ENCODE measurements around the gene C2CD4A. TPM values are rescaled to one million over a fixed set of nuclear protein-coding genes. Genes with fewer than 3 reads are reported as not detected.

C2CD4A gene
- total RNA-seq, 6 experiments from 2014 or later: 0.53 to 6.3 (median 3.7) TPM; not detected in 2

DNA sequence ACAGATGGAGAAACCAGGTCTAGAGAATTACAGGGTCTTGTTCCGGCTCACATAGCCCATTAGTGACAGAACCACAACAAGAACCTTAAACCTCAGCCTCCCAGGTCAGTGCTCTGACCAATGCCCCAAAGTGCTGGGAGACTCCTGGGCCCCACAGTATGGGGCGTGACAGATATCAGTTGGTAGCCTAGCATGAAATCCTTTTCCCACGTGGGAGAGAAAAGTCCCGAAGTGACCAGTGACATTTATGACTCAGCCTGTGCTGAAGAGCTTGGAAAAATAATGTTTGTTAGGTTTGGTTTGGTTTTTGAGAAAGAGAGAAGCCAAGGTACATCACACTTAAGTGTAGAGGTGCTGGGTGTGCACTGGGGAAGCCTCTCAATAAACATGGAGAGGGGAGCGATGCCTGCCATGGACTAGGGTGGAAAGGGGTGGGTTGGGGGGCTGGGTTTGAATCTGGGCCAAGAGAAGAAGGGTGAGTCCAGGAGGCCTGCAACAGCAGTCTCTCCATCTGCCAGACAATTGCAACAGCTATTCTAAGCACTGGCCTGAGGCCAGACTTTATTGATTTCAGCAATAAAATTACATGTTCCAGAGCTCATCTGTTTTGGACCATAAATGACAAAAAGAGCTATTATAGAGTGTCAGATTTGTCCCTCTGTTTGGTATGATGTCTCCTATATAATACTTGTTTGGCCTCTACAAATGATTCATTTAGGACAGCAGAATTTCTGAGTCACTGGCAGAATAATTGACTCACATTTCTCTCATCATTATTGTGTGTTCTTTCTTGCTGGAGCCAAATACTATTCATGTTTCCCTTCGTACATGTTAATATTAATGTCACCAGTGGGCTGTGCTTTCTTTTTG, 43.4 kb downstream of the C2CD4A start:
- DNase-seq: peak in 2 of 3 donors; percentile 50 to 78
- Histone ChIP-seq H3K4me1 (peaks cover 0 to 34% (median 6%) of the 10 kb centered on the region in 4 donors), H3K27ac (peak overlapping the region; percentile 51 to 75 (median 73)), H3K36me3 (no peaks in the 10 kb centered on the region), H3K27me3 (no peaks in the 10 kb centered on the region), H3K4me3 (no peak overlapping the region), H3K9me3 (no peaks in the 10 kb centered on the region)
- peak; percentile 64 to 72 (median 64) for ATAC-seq
- 24% methylated on average over 6 of the region's 6 CpGs for WGBS (ENCODE audit: insufficient coverage, low coverage, low lambda C conversion rate, missing lambda C conversion rate)
- intact Hi-C loops (cut with DNase I): no loop called here
- TF ChIP-seq POLR2A (IDR thresholded peaks at IDR 0.05) (peak; percentile 13), CTCF (IDR thresholded peaks at IDR 0.05) (no peak)

- Histone ChIP-seq H3K27ac (peak overlapping the region in 1 of 3 donors; percentile 69), H3K36me3 (no peaks in the 10 kb centered on the region), H3K9me3 (no peaks in the 10 kb centered on the region), H3K27me3 (no peaks in the 10 kb centered on the region), H3K4me1 (peaks cover 0 to 38% (median 8%) of the 10 kb centered on the region in 4 donors), H3K4me3 (no peak overlapping the region)
- intact Hi-C loops (cut with DNase I): no loop called here
- no peak for TF ChIP-seq CTCF (IDR thresholded peaks at IDR 0.05)
- no peak for TF ChIP-seq POLR2A (IDR thresholded peaks at IDR 0.05)
- DNase-seq (no peak), ATAC-seq (no peak)
- 72% methylated on average over 4 of the region's 4 CpGs for WGBS (ENCODE audit: insufficient coverage, low coverage, low lambda C conversion rate, missing lambda C conversion rate)
These were observed 45.3 kb downstream of the C2CD4A start for GRCh38 chr15:62112081-62112480.

GRCh38 chr15:62112616-62113593, 46.1 kb downstream of the C2CD4A start:
- no peaks in the 10 kb centered on the region for H3K9me3 ChIP-seq
- WGBS (ENCODE audit: insufficient coverage, low coverage, low lambda C conversion rate, missing lambda C conversion rate): 43% methylated on average over 9 of the region's 11 CpGs
- peak overlapping the region; percentile 42 to 69 (median 50) for H3K27ac ChIP-seq
- H3K27me3 ChIP-seq: no peaks in the 10 kb centered on the region
- peaks cover 0 to 34% (median 8%) of the 10 kb centered on the region in 4 donors for H3K4me1 ChIP-seq
- H3K36me3 ChIP-seq: no peaks in the 10 kb centered on the region
- H3K4me3 ChIP-seq: no peak overlapping the region
- ATAC-seq (peak; percentile 54 to 77 (median 72)), DNase-seq (peak in 2 of 3 donors; percentile 48 to 63)
- TF ChIP-seq POLR2A (IDR thresholded peaks at IDR 0.05) (peak; percentile 51), CTCF (IDR thresholded peaks at IDR 0.05) (no peak)
- intact Hi-C loops (cut with DNase I): no loop called here

DNA sequence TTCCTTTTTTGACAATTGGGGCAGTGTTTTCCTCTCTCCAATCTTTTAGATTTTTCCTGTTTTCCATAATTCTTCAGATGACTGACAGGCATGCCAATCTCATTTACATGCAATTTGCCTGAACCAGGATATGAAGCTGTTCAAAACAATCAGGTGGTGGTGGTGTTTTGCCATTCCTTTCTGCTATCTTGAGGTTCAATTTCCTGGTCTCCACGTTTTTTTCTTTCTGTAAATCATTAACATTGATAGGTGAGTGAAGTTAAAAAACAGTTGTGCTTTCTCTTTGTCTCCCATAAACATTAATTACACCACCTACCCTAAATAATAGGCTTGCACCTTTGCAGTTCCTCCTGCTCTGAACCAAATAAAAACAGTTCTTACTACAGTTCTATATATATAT, 49.1 kb downstream of the C2CD4A start:
- no peaks in the 10 kb centered on the region for H3K9me3 ChIP-seq
- no peaks in the 10 kb centered on the region for H3K27me3 ChIP-seq
- intact Hi-C loops (cut with DNase I): no loop called here
- 7% methylated on average over 1 of the region's 1 CpG for WGBS (ENCODE audit: insufficient coverage, low coverage, low lambda C conversion rate, missing lambda C conversion rate)
- H3K36me3 ChIP-seq: no peaks in the 10 kb centered on the region
- TF ChIP-seq POLR2A (IDR thresholded peaks at IDR 0.05): no peak
- TF ChIP-seq CTCF (IDR thresholded peaks at IDR 0.05): no peak
- H3K4me1 ChIP-seq: peaks cover 0 to 10% (median 4%) of the 10 kb centered on the region in 4 donors
- H3K4me3 ChIP-seq: no peak overlapping the region
- DNase-seq (no peak), ATAC-seq (peak in 3 of 4 donors; percentile 20 to 51 (median 45))
- peak overlapping the region; percentile 6 to 53 (median 47) for H3K27ac ChIP-seq

Measured in right lobe of liver (tissue), 6 donors.